Osteoblast (primary cell): ENCODE results near the gene PTPRCAP. TPM values are rescaled to one million over a fixed set of nuclear protein-coding genes. Genes with fewer than 3 reads are reported as not detected.

Experiments used
- DNase-seq: peaks from one replicate; pipeline ENCODE4 v3.0.0; 2011; ENCODE audit warnings: low spot score, mixed read lengths; ENCODE audit not compliant: insufficient read length; ENCODE audit errors: missing footprints
- H2AFZ ChIP-seq: 2 replicates; pipeline ENCODE4 v1.6.0; 2011; ENCODE audit warnings: mild to moderate bottlenecking, low read length
- H3K27ac ChIP-seq: 2 replicates; pipeline ENCODE4 v1.5.1; 2011; ENCODE audit warnings: mild to moderate bottlenecking, low read depth, low read length, moderate library complexity
- H3K27me3 ChIP-seq: 2 replicates; pipeline ENCODE4 v1.6.0; 2012; ENCODE audit warnings: mild to moderate bottlenecking, control low read depth, inconsistent platforms, low read length, moderate library complexity; ENCODE audit not compliant: insufficient read depth
- H3K36me3 ChIP-seq: 2 replicates; pipeline ENCODE4 v1.5.1; 2011; ENCODE audit warnings: mild to moderate bottlenecking, low read length, control low read depth, moderate library complexity; ENCODE audit not compliant: insufficient read depth
- H3K4me1 ChIP-seq: 2 replicates; pipeline ENCODE4 v1.5.1; 2011; ENCODE audit warnings: mild to moderate bottlenecking, low read length, control low read depth, moderate library complexity; ENCODE audit not compliant: insufficient read depth
- H3K4me2 ChIP-seq: 2 replicates; pipeline ENCODE4 v1.6.0; 2011; ENCODE audit warnings: mild to moderate bottlenecking, low read length; ENCODE audit not compliant: insufficient read depth
- H3K4me3 ChIP-seq: fragments of 200-600 bp; sonication (generic); 3 replicates; pipeline ENCODE4 v1.5.1; 2012; ENCODE audit warnings: mild to moderate bottlenecking, low read length, inconsistent platforms; ENCODE audit not compliant: insufficient read depth
- H3K79me2 ChIP-seq: 2 replicates; pipeline ENCODE4 v1.6.0; 2012; ENCODE audit warnings: mild to moderate bottlenecking, low read length, control low read depth, inconsistent platforms; ENCODE audit not compliant: insufficient read depth
- H3K9me3 ChIP-seq: 2 replicates; pipeline ENCODE4 v1.5.1; 2011; ENCODE audit warnings: low read depth, low read length, control low read depth
- H4K20me1 ChIP-seq: 2 replicates; pipeline ENCODE4 v1.6.0; 2012; ENCODE audit warnings: mild to moderate bottlenecking, low read length, control low read depth; ENCODE audit not compliant: insufficient read depth
- CTCF ChIP-seq: IDR thresholded peaks from 2 replicates; pipeline ENCODE4 v1.5.1; 2011; ENCODE audit warnings: mild to moderate bottlenecking, low read depth, low read length, moderate library complexity; ENCODE audit errors: extremely low read depth
- total RNA-seq: library from RNA; depleted of rRNA; stranded (reverse); fragments of >200 nt; gene quantifications from 2 replicates; pipeline ENCODE4 v1.2.3, GENCODE V29; 2012

PTPRCAP gene
- total RNA-seq, 1 donor: 0.36 TPM

- no peak overlapping the region for H3K27ac ChIP-seq
- no peak overlapping the region for H3K4me3 ChIP-seq
Observed at GRCh38 chr11:67453816-67454732, 16.6 kb upstream of the PTPRCAP start.

GRCh38 chr11:67452141-67452952 is 14.9 kb upstream of the PTPRCAP start, which contains the start of gene GPR152:
TSS of gene GPR152 (minus strand) at chr11:67452729. CDS start at chr11:67452724, 5 bp downstream.
- Histone ChIP-seq H3K4me3 (no peak within 1 kb of the TSS), H3K36me3 (no peaks in the 10 kb centered on the region), H3K27ac (no peak within 1 kb of the TSS), H3K4me1 (no peaks in the 10 kb centered on the region), H3K4me2 (no peak within 1 kb of the TSS), H2AFZ (no peak within 1 kb of the TSS), H3K27me3 (peaks cover 3% of the 10 kb centered on the region), H4K20me1 (no peaks in the 10 kb centered on the region), H3K9me3 (no peaks in the 10 kb centered on the region), H3K79me2 (no peaks in the 10 kb centered on the region)
- DNase-seq: peak; percentile 80
- TF ChIP-seq CTCF: no peak

More at GRCh38 chr11:67453816-67454732, 16.6 kb upstream of the PTPRCAP start:
- no peak for TF ChIP-seq CTCF
- peaks cover 3% of the 10 kb centered on the region for H3K27me3 ChIP-seq
- no peaks in the 10 kb centered on the region for H3K36me3 ChIP-seq
- peak; percentile 83 for DNase-seq
- no peaks in the 10 kb centered on the region for H3K79me2 ChIP-seq
- H3K4me1 ChIP-seq: no peaks in the 10 kb centered on the region
- H3K4me2 ChIP-seq: no peak overlapping the region
- H2AFZ ChIP-seq: no peak overlapping the region
- H3K9me3 ChIP-seq: no peaks in the 10 kb centered on the region
- no peaks in the 10 kb centered on the region for H4K20me1 ChIP-seq

GRCh38 chr11:67451658-67451976 is 14.1 kb upstream of the PTPRCAP start:
- peak; percentile 62 for DNase-seq
- Histone ChIP-seq H3K27ac (no peak overlapping the region), H3K4me2 (no peak overlapping the region), H4K20me1 (no peaks in the 10 kb centered on the region), H3K9me3 (no peaks in the 10 kb centered on the region), H3K27me3 (peaks cover 3% of the 10 kb centered on the region), H3K4me1 (no peaks in the 10 kb centered on the region), H3K36me3 (no peaks in the 10 kb centered on the region), H3K4me3 (no peak overlapping the region), H2AFZ (no peak overlapping the region), H3K79me2 (no peaks in the 10 kb centered on the region)
- TF ChIP-seq CTCF: no peak
